WTC11 (cell line): Measurements from ENCODE around the gene TPD52L2.

Experiments
- PRDM15 ChIP-seq: sonication (generic); formaldehyde crosslinking; IDR thresholded peaks from 2 replicates; pipeline ENCODE4 v1.8.0; 2022; ENCODE audit warnings: missing genetic modification reagents
- TCF7 ChIP-seq: sonication (generic); formaldehyde crosslinking; IDR thresholded peaks from 2 replicates; pipeline ENCODE4 v1.8.0; 2022; ENCODE audit warnings: mild to moderate bottlenecking, low read depth, missing genetic modification reagents, moderate library complexity
- ZNF121 ChIP-seq: sonication (generic); formaldehyde crosslinking; IDR thresholded peaks from 2 replicates; pipeline ENCODE4 v1.8.0; 2023; ENCODE audit warnings: missing genetic modification reagents
- ZNF138 ChIP-seq: sonication (generic); formaldehyde crosslinking; conservative IDR thresholded peaks from 2 replicates; pipeline ENCODE4 v1.8.1; 2022; ENCODE audit warnings: mild to moderate bottlenecking, moderate library complexity, missing genetic modification reagents
- ZNF232 ChIP-seq: sonication (generic); formaldehyde crosslinking; IDR thresholded peaks from 2 replicates; pipeline ENCODE4 v1.8.0; 2022; ENCODE audit warnings: mild to moderate bottlenecking, missing genetic modification reagents
- ZNF317 ChIP-seq: sonication (generic); formaldehyde crosslinking; IDR thresholded peaks from 2 replicates; pipeline ENCODE4 v1.8.1; 2023; ENCODE audit warnings: low read depth, mild to moderate bottlenecking, moderate library complexity, missing genetic modification reagents, borderline replicate concordance
- TF ChIP-seq, protein P1 (sequence below): fragments of 200-600 bp; IDR thresholded peaks from 2 replicates; pipeline ENCODE4 v1.8.0; 2022; ENCODE audit warnings: antibody characterized with exemption

- TF ChIP-seq, protein P1, sequence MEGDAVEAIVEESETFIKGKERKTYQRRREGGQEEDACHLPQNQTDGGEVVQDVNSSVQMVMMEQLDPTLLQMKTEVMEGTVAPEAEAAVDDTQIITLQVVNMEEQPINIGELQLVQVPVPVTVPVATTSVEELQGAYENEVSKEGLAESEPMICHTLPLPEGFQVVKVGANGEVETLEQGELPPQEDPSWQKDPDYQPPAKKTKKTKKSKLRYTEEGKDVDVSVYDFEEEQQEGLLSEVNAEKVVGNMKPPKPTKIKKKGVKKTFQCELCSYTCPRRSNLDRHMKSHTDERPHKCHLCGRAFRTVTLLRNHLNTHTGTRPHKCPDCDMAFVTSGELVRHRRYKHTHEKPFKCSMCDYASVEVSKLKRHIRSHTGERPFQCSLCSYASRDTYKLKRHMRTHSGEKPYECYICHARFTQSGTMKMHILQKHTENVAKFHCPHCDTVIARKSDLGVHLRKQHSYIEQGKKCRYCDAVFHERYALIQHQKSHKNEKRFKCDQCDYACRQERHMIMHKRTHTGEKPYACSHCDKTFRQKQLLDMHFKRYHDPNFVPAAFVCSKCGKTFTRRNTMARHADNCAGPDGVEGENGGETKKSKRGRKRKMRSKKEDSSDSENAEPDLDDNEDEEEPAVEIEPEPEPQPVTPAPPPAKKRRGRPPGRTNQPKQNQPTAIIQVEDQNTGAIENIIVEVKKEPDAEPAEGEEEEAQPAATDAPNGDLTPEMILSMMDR: no peak
- no peak for TF ChIP-seq ZNF138 (CRISPR knock-in tag)
- TF ChIP-seq TCF7 (CRISPR knock-in tag): no peak
- TF ChIP-seq PRDM15 (CRISPR knock-in tag): no peak
- no peak for TF ChIP-seq ZNF232
- TF ChIP-seq ZNF317 (CRISPR knock-in tag): no peak
- TF ChIP-seq ZNF121: no peak
Measured at GRCh38 chr20:63837479-63837878, 27.6 kb upstream of the TPD52L2 start.
